HG02938 (cell line): ENCODE results near the gene ASF1B.

ENCODE experiments used
- ATAC-seq: cut with Tn5 transposase; IDR thresholded peaks from one replicate; pipeline ENCODE4 v1.9.1; 2021; ENCODE audit warnings: mild to moderate bottlenecking, moderate library complexity; ENCODE audit not compliant: unreplicated experiment

ASF1B gene

DNA sequence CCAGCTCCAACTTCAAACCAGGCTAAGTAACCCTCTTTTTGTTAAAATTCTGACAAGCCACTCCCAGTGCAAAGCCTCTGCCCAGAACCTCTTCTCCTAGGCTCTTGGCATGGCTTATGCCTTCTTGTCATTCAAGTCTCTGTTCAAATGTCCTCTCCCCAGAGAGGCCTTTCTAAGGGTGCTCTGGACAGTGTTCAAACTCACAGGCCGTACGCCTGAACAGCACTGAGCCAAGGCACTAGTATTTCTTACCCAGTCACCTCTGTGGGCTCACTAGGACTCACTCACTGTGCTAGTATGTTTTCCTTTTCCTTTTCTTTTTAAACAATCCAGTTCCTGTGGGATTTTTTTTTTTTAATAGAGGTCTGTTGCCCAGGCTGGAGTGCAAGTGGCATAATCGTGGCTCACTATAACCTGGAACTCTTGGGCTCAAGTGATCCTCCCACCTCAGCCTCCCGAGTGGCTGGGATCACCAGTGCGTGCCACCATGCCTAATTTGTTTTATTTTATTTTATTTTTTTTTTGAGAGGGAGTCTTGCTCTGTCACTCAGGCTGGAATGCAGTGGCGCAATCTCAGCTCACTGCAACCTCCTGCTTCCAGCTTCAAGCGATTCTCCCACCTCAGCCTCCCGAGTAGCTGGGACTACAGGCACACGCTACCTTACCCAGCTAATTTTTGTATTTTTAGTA, 2.3 kb upstream of the ASF1B start:
- ATAC-seq, result no peak

DNA sequence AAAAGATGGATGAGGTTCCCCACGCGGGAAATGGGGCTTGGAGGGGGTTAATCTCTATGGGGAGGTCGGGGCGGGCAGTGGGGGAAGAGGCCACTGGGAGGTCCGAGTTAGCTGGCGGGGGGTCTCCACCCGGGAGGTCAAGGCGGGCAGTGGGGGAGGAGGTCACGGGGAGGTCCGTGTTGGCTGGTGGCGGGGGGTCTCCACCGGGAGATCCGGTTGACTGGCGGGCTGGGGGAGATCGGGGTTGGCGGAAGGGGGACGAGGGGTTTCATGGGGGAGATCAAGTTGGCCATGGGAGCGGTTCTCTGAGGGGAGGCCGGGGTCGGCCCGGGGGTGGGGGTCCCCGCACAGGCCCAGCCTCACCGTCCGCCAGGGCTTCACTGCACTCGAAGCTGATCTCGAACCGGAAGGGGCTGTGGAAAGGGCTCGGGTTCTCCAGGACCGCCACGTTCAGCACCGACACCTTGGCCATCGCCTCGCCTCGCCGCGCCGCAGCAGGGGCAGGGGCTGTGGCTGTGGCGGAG, 342 bp downstream of the ASF1B start:
- no peak for ATAC-seq

DNA sequence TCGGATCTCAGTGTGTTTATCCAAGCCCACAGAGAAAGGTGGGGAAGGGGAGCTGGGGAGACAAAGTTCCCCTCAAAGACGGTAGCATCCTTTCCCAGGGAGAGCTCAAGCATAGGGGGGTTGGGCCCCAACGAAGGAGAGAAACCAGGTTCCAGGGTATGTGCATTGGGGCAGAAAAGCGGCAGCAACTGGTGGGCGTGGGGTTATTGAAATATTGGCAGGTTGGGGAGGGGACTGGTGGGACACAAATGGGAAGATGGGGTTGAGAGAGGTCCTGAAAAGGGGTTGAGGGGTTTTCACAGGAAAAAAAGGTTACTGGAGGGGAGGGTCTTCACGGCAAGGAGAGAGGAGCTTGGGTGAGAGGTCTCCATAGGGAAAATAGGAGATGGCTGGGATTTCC, 1.0 kb downstream of the ASF1B start:
- ATAC-seq, result no peak

DNA sequence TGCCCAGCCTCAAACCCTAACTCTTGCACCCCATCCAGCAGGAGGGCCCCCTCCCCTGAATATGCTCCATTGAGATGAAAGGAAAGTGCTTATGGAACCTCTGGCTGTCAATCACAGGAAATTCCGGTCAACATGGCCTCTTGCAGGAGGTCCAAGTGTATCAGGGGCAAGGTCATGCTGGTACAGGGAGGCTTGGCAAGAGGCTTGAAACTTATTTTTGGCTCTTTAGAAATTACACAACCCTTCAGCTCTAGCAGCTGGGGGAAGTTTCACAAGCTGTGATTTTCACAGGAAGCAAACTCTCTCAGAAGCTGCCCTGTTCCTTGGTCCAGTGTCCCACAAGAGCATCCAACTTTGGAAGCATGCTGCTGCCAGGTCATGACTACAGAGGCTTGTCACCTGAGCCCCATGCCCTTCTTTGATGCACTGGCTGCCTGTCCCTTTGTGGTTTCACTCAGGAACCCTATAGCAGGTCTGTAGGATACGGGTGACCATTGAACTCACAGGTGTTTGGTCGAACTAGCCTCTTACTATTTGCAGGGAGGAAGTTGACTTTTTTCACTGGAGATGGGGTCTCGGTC, 8.4 kb downstream of the ASF1B start:
- ATAC-seq, result no peak

DNA sequence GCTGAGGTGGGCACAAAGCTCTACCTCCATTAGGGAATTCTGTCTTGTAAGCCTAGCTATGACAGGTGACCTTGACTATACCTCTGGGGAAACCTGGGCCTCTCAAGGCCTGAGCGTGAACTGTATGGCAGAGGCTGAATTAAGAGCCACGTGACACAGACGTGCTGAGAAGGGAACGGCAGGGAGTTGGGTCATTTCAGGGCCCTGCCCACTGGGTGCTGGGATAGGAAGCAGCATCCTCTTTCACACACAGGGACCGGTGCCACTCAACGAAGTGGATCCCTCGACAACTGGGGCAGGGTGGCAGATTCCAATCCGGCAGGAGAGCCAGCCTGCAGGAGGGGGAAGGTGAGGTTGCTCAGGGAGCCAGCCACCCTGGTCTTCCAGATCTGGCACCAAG, 9.2 kb downstream of the ASF1B start:
- ATAC-seq, result no peak

DNA sequence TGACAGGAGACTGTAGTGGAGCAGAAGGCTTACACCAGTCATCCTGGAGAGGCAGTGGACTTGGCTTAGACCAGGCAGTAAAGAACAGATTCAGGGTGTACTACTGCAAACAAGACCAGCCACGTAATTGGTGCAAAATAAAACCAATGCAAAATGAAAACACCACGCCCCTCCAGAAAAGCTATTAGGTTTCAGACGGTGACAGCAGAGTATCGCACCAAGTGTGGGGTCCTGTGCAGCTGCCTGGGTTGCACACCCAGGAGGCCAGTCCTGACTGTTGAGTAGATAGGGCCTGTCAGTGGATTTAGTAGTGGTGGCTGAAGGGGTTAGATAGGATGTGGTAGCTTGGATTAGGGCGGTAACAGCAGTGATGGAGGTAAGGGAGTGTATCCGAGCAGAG, 13.5 kb downstream of the ASF1B start:
- ATAC-seq, result no peak

DNA sequence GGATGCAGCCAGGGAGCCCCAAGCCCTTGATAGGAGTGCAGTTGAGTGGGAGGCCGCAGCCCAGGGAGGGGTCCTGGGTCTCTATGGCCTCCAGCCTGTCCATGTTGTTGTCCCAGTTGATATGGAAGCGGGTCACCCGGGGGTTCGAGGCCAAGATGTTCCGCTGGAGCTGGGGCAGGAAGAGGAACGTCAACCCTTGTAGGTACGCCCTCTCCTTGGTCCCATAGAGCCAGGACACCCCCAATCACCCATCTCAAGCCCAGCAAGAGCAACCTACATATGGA, 15.9 kb downstream of the ASF1B start:
- no peak for ATAC-seq

DNA sequence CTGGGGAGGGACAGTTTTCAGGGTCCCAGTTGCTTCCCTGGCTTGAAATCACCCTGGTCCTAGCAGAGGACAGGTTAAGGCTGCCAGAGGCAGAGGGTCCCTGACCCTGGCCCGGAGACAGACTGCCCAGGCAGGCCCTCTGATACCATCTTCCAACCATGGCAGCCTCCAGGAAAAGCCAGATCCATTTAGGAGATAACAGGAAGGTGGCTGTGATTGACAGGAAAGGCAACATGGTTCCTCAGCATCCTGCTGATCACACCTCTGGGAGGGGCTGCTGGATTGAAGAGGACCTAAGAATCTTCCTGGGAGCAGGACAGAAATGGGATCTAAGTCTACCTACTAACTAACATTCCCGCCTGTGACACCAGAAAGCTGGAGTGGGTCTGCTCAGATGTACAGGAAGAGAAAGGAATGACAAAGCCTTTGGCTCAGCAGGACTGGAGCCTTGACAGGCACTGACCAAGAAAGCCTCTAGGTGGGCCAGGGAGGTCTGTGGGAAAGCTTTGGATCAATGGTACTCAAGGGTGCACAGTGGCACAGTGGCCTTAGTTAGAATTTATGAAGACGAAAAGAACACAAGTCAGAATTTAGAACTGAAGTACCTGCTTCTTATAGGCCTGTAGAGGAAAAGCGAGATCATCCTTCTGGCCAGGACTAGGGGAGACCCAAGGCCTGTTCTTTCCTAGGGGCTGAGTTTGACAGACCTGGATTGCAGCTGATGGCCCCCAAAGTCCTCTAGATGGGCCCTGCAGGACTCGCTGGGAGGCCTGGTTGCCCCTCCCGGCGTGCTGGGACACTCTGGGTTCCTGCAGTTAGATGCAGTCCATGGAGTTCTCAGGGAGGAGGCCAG, 16.5 kb downstream of the ASF1B start:
- ATAC-seq, result no peak

DNA sequence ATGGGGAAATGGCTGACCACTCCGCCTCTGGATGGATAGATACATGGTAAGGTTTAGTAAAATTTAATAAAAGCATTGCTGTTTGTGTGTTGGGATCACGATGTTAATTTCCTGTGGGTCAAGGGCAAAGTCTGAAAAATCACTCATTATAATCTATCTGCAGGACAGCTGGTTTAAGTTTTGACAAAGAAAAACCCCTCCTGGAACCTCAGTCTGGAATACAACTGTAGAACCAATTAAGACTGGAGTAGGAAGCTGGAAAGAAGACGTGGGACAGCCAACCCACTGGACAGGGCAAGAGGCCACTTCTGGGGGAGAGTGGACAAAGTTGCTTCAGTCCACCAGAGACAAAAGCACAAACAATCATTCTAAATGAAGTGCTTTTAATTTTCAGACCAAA, 17.2 kb downstream of the ASF1B start:
- ATAC-seq, result no peak

DNA sequence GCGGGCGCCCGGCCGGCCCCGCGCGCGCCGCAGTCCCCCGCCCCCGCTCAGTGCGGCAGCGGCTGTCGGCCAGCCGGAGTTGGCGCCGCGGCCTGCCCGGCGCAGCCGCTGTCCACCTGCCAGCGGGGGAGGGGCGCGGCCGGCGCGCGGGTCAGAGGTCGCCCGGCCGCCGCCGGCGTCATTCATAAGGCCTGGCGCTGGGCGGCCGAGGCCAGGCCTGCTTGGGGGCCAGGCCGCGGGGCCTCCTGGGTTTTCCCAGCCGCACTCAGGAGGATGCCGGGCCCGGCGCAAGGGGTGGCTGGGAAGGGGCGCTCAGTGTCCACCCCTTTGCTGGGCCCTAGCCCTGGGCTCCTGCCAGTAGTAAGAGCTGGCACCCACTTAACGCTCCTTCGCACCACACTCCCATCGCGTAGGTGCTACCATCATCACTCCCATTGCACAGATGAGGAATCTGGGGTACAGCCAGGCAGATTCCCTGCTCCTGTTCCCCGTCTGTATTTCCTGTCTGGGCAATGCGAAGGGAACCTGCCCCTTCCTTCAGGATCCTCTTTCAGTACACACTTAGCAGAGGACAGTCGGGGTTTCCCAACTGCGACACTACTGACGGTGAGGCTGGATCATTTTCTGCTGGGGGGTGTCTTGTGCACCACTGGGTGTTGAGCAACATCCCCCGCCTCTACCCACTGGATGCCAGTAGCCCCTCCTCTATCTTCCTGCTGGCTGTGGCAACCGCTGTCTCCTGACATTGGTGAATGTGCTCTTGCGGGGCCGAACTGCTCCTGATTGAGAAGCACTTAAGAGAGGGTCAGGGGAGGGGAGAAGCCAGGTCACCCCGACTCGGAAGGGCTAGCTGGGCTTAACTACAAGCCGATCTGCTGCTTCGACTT, 18.0 kb downstream of the ASF1B start:
- no peak for ATAC-seq

DNA sequence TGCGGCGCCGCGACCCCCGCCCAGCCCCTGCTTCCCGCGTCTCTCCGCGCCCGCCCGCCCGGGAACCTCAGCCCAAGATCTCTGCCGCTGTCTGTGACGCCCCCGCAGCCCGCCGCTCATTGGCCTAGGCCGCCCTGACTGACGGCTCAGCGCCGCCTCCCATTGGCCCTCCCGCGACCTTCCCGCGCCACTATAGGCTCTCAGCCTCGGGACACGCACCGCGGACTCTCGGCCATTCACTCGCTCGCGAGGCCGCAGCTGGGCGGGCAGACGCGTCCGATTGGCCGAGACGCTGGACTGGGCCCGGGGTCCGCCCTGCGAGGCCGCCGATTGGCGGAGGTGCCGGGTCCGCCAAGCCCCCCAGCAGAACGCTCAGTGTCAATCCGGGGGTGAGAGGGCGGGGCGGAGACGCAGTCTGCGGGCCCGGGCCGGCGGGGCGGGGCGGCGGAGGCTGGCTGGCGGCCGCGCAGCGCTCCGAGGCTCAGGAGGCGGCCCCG, 18.7 kb downstream of the ASF1B start, which contains the start of gene PRKACA:
Gene PRKACA (minus strand): TSS at position 95 of the 497 bp plus-strand sequence. CDS start 215 bp downstream, outside the sequence.
- peak; percentile 87 for ATAC-seq

DNA sequence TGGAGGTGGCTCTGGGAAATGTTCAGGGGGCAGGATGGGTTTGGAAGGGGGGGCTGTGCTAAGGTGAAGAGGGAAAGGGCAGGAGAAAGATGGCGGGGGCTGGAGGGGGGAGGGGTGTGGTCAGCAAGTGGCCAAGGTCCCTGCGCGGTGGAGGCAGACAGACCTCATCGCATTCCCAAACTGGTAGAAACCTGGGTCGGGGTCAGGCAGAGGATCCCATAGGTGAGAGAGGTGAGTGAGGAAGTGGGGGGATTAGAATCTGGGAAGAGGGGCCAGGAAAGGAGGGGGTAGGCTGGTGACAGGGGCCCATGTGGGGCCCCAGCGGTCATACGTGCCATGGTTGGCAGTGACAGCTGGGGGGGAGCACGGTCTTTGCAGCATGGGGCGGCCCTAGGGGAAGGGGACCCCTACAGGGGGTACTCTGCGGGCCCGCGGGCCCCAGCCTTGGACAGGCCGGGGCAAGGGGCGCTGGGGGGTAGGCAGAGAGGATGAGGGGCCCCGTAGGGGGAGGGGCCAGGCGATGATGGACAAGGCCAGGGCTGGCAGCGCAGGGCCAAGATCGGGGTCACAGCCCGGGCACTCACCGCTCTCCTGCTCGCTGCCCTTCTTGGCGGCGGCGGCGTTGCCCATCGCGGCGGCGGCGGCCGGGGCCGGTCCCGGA, 19.3 kb downstream of the ASF1B start:
- ATAC-seq, result no peak

DNA sequence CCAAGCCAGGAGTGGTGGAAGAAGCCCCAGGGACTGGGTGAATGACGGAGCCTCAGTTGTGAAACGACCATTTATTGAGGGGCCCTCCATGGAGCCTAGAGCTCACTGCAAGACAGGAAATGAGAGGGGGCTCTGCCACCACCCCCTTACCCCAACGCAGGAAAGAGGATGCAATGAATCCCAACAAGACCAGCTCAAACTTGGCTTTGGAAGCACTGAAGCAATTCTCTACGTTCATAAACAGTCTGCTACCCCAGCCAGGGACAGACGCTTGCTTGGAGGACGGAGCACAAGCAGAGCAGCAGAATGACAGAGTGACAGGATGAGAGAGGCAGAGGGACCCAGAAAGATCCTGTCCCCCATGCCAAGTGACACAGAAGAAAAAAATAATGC, 19.9 kb downstream of the ASF1B start:
- no peak for ATAC-seq

DNA sequence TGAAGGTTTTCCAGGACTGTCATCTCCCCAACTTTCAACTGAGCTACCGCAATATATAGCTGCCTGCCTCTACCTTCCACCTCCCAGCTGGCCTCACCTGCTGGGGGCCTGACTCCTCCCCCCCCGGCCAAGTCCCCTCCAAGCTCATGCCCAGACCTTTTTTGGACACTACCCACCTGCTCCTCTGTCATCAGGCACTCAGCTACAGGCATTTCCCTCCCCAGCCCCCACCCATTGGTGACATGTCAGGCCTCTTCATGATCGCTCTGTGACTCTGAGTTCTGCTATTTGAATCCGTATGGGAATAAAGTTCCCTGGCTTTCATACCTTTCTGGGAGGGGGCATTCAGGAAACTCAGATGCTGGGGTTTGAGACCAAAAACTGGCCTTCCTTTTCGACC, 20.6 kb downstream of the ASF1B start:
- ATAC-seq, result no peak

DNA sequence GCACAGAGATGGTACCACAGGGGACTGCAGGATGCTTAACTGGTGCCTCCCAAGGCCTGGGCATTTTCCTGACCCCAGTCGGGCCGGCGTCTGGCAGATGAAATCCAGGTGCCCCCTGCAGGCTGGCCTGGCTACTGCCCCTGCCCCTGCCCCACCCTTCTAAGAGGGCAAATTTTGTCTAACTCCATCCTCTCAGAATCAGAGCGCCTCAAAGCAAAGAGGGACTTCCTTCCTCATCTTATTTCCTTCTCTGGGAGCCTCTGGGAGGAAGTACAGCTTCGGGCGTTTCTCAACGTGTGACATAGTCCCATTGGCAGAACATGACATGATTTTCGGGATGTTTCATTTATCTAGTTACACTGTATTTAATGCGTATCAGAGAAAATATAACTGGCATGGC, 21.5 kb downstream of the ASF1B start:
- ATAC-seq, result no peak

DNA sequence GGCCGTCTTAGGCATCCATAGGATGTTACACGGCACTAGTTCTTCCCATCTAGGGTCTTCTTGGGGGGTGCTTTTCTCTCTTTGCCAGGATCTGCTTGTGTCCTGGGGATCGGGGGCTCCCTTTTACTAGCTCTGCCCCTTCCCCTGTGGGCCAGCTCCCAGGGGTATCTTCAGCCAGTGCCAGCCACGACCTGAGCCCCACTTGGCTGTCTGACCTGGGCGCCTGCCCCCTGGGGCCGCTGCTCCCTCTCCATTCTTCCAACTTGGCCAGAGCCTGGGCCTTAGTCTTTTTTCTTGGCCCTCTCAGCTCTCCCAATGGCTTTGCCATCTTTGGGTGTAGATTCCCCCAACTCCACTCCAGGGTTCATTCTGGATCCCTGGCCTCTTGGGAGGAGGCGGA, 21.9 kb downstream of the ASF1B start:
- ATAC-seq, result no peak

DNA sequence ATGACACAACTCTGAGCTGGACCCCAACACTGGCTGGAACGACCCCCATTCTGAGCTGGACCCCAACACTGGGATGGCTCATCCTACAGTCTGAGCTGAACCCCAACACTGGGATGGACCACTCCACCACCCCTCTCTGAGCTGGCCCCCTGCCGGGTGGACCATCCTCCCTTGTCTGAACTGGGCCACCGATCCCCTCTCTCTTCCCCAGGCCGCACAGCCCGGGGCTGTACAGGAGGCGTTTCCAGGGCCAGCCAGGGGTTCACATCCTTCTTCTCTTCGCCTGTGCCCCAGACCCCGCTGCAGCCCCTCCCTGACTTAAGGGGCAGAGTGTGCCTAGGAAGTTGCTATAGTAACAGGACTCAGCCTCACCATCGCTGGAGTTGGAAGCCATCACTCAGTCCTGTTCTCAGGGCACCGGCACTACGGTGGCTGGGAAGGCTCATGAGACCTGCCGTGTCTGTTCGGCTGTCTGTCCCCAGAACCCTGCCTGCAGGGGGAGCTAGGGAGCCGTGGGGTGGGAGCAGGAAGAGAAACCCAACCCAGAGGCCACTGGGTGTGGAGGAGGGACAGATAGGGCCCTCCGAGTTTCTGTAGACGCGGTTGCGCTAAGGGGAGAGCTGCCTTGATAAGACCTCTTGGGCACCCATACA, 22.5 kb downstream of the ASF1B start:
- no peak for ATAC-seq

DNA sequence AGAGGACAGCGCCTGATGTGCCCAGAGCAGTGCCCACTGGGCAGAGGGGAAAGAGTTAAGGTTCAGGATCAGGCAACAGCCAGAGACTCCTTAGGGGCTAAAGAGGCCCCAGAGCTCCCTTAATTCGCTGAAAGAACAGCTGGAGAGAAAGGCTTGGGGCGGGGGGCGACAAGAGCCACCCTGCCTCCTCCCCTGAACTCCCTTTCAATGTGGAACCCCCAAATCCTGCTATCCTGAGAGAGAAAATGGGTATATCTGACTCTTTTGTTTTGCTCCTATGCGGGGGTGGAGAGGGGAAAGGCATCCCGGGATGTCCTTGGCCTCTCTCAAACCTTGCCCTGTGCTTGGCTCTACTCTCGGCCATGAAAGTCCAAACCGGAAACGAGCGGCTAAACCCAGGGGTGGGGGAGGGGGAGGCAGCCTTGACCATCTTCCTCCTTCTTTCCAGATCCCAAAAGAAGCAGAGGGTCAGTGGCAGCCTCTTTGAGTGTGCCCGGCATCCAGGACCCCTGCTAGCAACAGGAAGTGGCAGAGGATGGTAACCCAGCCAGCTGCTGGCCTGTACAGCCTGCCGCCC, 23.5 kb downstream of the ASF1B start:
- no peak for ATAC-seq

DNA sequence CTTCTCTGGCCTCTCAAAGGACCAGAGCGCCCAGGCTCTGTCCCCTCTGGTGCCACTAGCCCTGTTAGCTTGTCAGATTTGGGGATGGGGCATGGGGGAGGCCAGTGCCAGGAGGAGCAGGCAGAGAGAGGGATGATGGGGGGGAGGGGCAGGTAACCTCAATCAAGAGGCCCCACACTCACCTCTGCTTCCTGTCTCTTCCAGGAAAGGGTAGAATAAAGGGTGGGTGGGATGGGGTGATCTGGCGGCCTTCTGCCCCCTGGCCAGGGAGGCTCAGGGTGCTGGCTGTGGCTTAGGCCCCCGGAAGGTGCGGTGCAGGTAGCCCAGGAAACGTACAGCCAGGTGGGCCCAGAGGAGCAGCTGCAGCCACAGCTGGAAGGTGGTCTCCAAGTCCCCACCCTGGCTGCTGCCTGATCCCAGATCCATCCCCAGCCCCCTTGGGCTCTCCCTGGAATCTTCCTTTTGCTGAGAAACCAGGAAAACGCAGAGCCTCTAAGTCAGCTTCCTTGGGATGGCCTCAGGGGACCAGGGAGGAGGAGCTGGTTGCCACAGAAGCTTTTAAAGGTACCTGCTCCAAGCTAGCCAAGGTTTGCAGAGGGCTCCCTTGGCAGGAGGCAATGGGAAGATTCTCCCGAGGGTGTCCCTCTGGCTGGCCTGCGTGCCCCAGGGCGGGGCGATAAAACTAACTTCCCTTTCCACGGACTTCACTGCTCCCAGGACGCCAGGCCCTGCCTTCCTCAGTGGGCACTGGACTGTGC, 24.2 kb downstream of the ASF1B start:
- ATAC-seq, result no peak
